H9 (cell line): ENCODE results near the gene RASA2. TPM values are rescaled to one million over a fixed set of nuclear protein-coding genes. Genes with fewer than 3 reads are reported as not detected.

Experiments used
- DNase-seq: peaks from one replicate; pipeline ENCODE4 v3.0.0-alpha.2; 2017
- H2AFZ ChIP-seq: one replicate; pipeline ENCODE4 v1.6.1; 2013; ENCODE audit warnings: mild to moderate bottlenecking, low read length, control low read depth, moderate library complexity
- H2AK5ac ChIP-seq: 2 replicates; pipeline ENCODE4 v1.6.1; 2013; ENCODE audit warnings: low read length, control low read depth, mixed read lengths; ENCODE audit not compliant: insufficient read length
- H2BK120ac ChIP-seq: one replicate; pipeline ENCODE4 v1.6.1; 2013; ENCODE audit warnings: low read depth, mild to moderate bottlenecking, low read length, control low read depth, inconsistent platforms; ENCODE audit not compliant: poor library complexity, severe bottlenecking
- H2BK12ac ChIP-seq: 2 replicates; pipeline ENCODE4 v1.6.1; 2013; ENCODE audit warnings: low read length, control low read depth, mixed read lengths, low read depth; ENCODE audit not compliant: insufficient read length
- H2BK15ac ChIP-seq: 2 replicates; pipeline ENCODE4 v1.6.1; 2013; ENCODE audit warnings: low read depth, low read length, control low read depth
- H2BK20ac ChIP-seq: one replicate; pipeline ENCODE4 v1.6.1; 2013; ENCODE audit warnings: low read depth, mild to moderate bottlenecking, low read length, control low read depth, inconsistent platforms; ENCODE audit not compliant: poor library complexity, severe bottlenecking
- H2BK5ac ChIP-seq: 2 replicates; pipeline ENCODE4 v1.6.1; 2013; ENCODE audit warnings: low read length, control low read depth, mixed read lengths; ENCODE audit not compliant: insufficient read length
- H3K14ac ChIP-seq: 2 replicates; pipeline ENCODE4 v1.6.1; 2013; ENCODE audit warnings: low read length, control low read depth; ENCODE audit not compliant: insufficient read depth
- H3K18ac ChIP-seq: 2 replicates; pipeline ENCODE4 v1.6.1; 2013; ENCODE audit warnings: low read depth, mild to moderate bottlenecking, mixed read lengths, low read length, control low read depth; ENCODE audit not compliant: insufficient read length
- H3K23ac ChIP-seq: 2 replicates; pipeline ENCODE4 v1.6.1; 2013; ENCODE audit warnings: low read length, control low read depth, mixed read lengths, low read depth; ENCODE audit not compliant: insufficient read length
- H3K23me2 ChIP-seq: 2 replicates; pipeline ENCODE4 v1.6.1; 2013; ENCODE audit warnings: low read depth, mild to moderate bottlenecking, mixed read lengths, low read length, control low read depth; ENCODE audit not compliant: insufficient read length, poor library complexity, severe bottlenecking
- H3K27ac ChIP-seq: 2 replicates; pipeline ENCODE4 v1.5.1; 2013; ENCODE audit warnings: low read length, control low read depth, mixed read lengths, low read depth; ENCODE audit not compliant: insufficient read length
- H3K27me3 ChIP-seq: 2 replicates; pipeline ENCODE4 v1.6.1; 2013; ENCODE audit warnings: low read length, control low read depth, inconsistent platforms; ENCODE audit not compliant: insufficient read depth
- H3K4ac ChIP-seq: 2 replicates; pipeline ENCODE4 v1.6.1; 2013; ENCODE audit warnings: low read depth, mild to moderate bottlenecking, control low read depth, inconsistent platforms, low read length, moderate library complexity
- H3K4me1 ChIP-seq: 2 replicates; pipeline ENCODE4 v1.6.1; 2013; ENCODE audit warnings: low read length, control low read depth, inconsistent platforms; ENCODE audit not compliant: insufficient read depth
- H3K4me2 ChIP-seq: 2 replicates; pipeline ENCODE4 v1.6.1; 2013; ENCODE audit warnings: low read length, control low read depth, mixed read lengths; ENCODE audit not compliant: insufficient read length, insufficient read depth
- H3K56ac ChIP-seq: 2 replicates; pipeline ENCODE4 v1.6.1; 2013; ENCODE audit warnings: low read depth, mild to moderate bottlenecking, mixed read lengths, low read length, control low read depth; ENCODE audit not compliant: insufficient read length
- H3K79me1 ChIP-seq: 2 replicates; pipeline ENCODE4 v1.6.1; 2013; ENCODE audit warnings: low read depth, mild to moderate bottlenecking, moderate library complexity, low read length, control low read depth, inconsistent platforms; ENCODE audit not compliant: insufficient read depth, poor library complexity, severe bottlenecking
- H3K79me2 ChIP-seq: 2 replicates; pipeline ENCODE4 v1.6.1; 2013; ENCODE audit warnings: low read length, control low read depth, inconsistent platforms; ENCODE audit not compliant: insufficient read depth
- H3K9ac ChIP-seq: 2 replicates; pipeline ENCODE4 v1.6.1; 2013; ENCODE audit warnings: low read length, control low read depth, mixed read lengths; ENCODE audit not compliant: insufficient read length; ENCODE audit errors: extremely low read depth
- H3K9me3 ChIP-seq: one replicate; pipeline ENCODE4 v1.6.1; 2013; ENCODE audit warnings: low read depth, low read length, inconsistent platforms; ENCODE audit not compliant: control insufficient read depth
- H3T11ph ChIP-seq: one replicate; pipeline ENCODE4 v1.6.1; 2013; ENCODE audit warnings: mild to moderate bottlenecking, low read length, control low read depth, inconsistent platforms
- H4K20me1 ChIP-seq: one replicate; pipeline ENCODE4 v1.6.1; 2013; ENCODE audit not compliant: control insufficient read depth, insufficient read length, insufficient read depth
- H4K5ac ChIP-seq: 2 replicates; pipeline ENCODE4 v1.6.1; 2013; ENCODE audit warnings: low read depth, mild to moderate bottlenecking, mixed read lengths, low read length, control low read depth; ENCODE audit not compliant: insufficient read length
- H4K8ac ChIP-seq: replicated peaks from 2 replicates; pipeline ENCODE4 v1.6.1; 2013; ENCODE audit warnings: low read length, control low read depth, mixed read lengths, low read depth; ENCODE audit not compliant: insufficient read length
- H4K91ac ChIP-seq: 2 replicates; pipeline ENCODE4 v1.6.1; 2013; ENCODE audit warnings: low read depth, mild to moderate bottlenecking, moderate library complexity, mixed read lengths, low read length, control low read depth; ENCODE audit not compliant: insufficient read length
- H3K27ac Mint-ChIP-seq, 3 experiments: 2 replicates in 2 of 3; 3 replicates in 1 of 3; pipeline ENCODE4 v1.8.0; 2020 to 2021; ENCODE audit warnings: mixed read lengths in 3 of 3, mild to moderate bottlenecking in 1 of 3, moderate library complexity in 1 of 3
- H3K27me3 Mint-ChIP-seq: 2 replicates; pipeline ENCODE4 v1.8.0; 2021; ENCODE audit warnings: low read depth, mild to moderate bottlenecking, moderate library complexity, mixed read lengths
- H3K36me3 Mint-ChIP-seq, 3 experiments: 2 replicates in 2 of 3; 3 replicates in 1 of 3; pipeline ENCODE4 v1.8.0; 2020 to 2021; ENCODE audit warnings: low read depth in 3 of 3, mixed read lengths in 3 of 3; ENCODE audit not compliant: insufficient read depth in 1 of 3
- H3K4me1 Mint-ChIP-seq, 2 experiments: 2 replicates each; pipeline ENCODE4 v1.8.0; 2020; ENCODE audit warnings: mixed read lengths in 2 of 2
- H3K4me3 Mint-ChIP-seq, 2 experiments: 2 replicates in 1 of 2; 3 replicates in 1 of 2; pipeline ENCODE4 v1.8.0; 2020 to 2021; ENCODE audit warnings: mild to moderate bottlenecking in 2 of 2, mixed read lengths in 2 of 2, moderate library complexity in 1 of 2
- H3K9me3 Mint-ChIP-seq, 2 experiments: 2 replicates in 1 of 2; 3 replicates in 1 of 2; pipeline ENCODE4 v1.8.0; 2020; ENCODE audit warnings: mild to moderate bottlenecking in 2 of 2, mixed read lengths in 2 of 2, moderate library complexity in 1 of 2
- WGBS: extraction: QIAGEN DNeasy Blood & Tissue Kit; methylation state at CpG from one replicate; pipeline ENCODE4 v1.1.7; 2013; ENCODE audit warnings: missing lambda C conversion rate, low lambda C conversion rate, mixed read lengths; ENCODE audit not compliant: insufficient read length; ENCODE audit errors: extremely low coverage; 5-methylcytosine and 5-hydroxymethylcytosine counted together
- total RNA-seq: library from RNA; stranded (reverse); gene quantifications from 2 replicates; pipeline ENCODE4 v1.2.1, GENCODE V29; 2021
- TF ChIP-seq, protein P1 (sequence below): fragments of 200-600 bp; sonication (generic); conservative IDR thresholded peaks from 3 replicates; pipeline ENCODE4 v1.8.0; 2021; ENCODE audit warnings: antibody characterized with exemption, mild to moderate bottlenecking

Gene RASA2
- total RNA-seq, 1 experiment from 2014 or later: 24.4 TPM

DNA sequence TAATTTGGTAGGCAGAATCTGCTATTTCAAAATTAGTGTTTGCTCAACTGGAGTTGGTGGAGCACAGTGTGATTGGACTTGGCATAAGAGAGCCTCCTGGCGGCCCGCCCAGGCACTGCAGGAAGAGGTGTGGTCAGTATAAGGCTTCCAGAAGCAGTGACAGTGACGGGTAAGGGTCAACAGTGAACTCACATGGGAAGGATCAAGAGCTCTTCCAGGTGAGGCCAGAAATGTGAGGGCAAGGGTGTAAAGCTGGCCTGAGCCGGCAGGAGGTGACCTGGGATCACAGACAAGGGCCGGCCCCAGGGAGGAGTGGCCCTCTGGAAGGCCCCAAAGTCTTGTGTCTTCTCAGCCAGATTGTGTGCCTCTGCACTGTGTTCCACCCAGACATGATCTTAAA lies 158.1 kb downstream of the RASA2 start:
- Histone ChIP-seq H3K4me1 (no peaks in the 10 kb centered on the region), H3K14ac (no peak overlapping the region), H3K9me3 (no peaks in the 10 kb centered on the region), H3K23me2 (no peaks in the 10 kb centered on the region), H3K79me1 (no peaks in the 10 kb centered on the region), H3K9ac (no peak overlapping the region), H3K27me3 (no peaks in the 10 kb centered on the region; the same call in 1 of the 2 replicates), H3K4ac (no peak overlapping the region), H2AFZ (no peak overlapping the region), H4K5ac (no peak overlapping the region), H4K91ac (no peak overlapping the region), H3K23ac (no peak overlapping the region), H3K56ac (no peak overlapping the region), H3K4me2 (no peak overlapping the region), H3K27ac (no peak overlapping the region), H2AK5ac (no peak overlapping the region), H3T11ph (no peak overlapping the region), H2BK5ac (no peak overlapping the region), H2BK12ac (no peak overlapping the region), H4K20me1 (no peaks in the 10 kb centered on the region), H2BK15ac (no peak overlapping the region), H3K18ac (no peak overlapping the region), H2BK120ac (no peak overlapping the region), H3K79me2 (no peaks in the 10 kb centered on the region), H4K8ac (no peak overlapping the region), H2BK20ac (no peak overlapping the region)
- Mint-ChIP-seq H3K9me3 (no peaks in the 10 kb centered on the region; a peak in 1 of 5 replicates), H3K4me3 (no peak overlapping the region), H3K36me3 (no peaks in the 10 kb centered on the region), H3K27ac (peak overlapping the region in 1 of 3 experiments; percentile 25; a peak in 1 of 7 replicates), H3K4me1 (peaks cover 9 to 13% of the 10 kb centered on the region in 2 experiments), H3K27me3 (no peaks in the 10 kb centered on the region; the same call in 1 of the 2 replicates)
- peak; percentile 93 for DNase-seq
- no CpG with 5 or more reads among the region's 5 CpGs for whole genome bisulfite sequencing
- TF ChIP-seq, protein P1, sequence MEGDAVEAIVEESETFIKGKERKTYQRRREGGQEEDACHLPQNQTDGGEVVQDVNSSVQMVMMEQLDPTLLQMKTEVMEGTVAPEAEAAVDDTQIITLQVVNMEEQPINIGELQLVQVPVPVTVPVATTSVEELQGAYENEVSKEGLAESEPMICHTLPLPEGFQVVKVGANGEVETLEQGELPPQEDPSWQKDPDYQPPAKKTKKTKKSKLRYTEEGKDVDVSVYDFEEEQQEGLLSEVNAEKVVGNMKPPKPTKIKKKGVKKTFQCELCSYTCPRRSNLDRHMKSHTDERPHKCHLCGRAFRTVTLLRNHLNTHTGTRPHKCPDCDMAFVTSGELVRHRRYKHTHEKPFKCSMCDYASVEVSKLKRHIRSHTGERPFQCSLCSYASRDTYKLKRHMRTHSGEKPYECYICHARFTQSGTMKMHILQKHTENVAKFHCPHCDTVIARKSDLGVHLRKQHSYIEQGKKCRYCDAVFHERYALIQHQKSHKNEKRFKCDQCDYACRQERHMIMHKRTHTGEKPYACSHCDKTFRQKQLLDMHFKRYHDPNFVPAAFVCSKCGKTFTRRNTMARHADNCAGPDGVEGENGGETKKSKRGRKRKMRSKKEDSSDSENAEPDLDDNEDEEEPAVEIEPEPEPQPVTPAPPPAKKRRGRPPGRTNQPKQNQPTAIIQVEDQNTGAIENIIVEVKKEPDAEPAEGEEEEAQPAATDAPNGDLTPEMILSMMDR: peak; percentile 88
